GM19452 (cell line): ENCODE data around the gene MLLT3.

Experiments
- ATAC-seq: cut with Tn5 transposase; IDR thresholded peaks from one replicate; pipeline ENCODE4 v1.9.1; 2021; ENCODE audit not compliant: unreplicated experiment

The MLLT3 gene

GRCh38 chr9:20428976-20429375, 193.3 kb downstream of the MLLT3 start:
- no peak for ATAC-seq

- no peak for ATAC-seq
Measured at GRCh38 chr9:20427359-20427758, 194.9 kb downstream of the MLLT3 start.

GRCh38 chr9:20426019-20426418, 196.3 kb downstream of the MLLT3 start:
- peak; percentile 57 for ATAC-seq

- no peak for ATAC-seq
Measured at GRCh38 chr9:20419533-20419932, 202.8 kb downstream of the MLLT3 start.

GRCh38 chr9:20418485-20418884, 203.8 kb downstream of the MLLT3 start:
- ATAC-seq: no peak

- ATAC-seq: no peak
Measured at GRCh38 chr9:20417373-20418080, 204.8 kb downstream of the MLLT3 start.

- no peak for ATAC-seq
Measured at GRCh38 chr9:20414150-20414549, 208.1 kb downstream of the MLLT3 start.

- ATAC-seq: no peak
Measured at GRCh38 chr9:20409321-20410092, 212.8 kb downstream of the MLLT3 start.

- no peak for ATAC-seq
Measured at GRCh38 chr9:20408513-20408912, 213.8 kb downstream of the MLLT3 start.

GRCh38 chr9:20407013-20407412, 215.3 kb downstream of the MLLT3 start:
- ATAC-seq: no peak

GRCh38 chr9:20406344-20406743, 216.0 kb downstream of the MLLT3 start:
- ATAC-seq: no peak

GRCh38 chr9:20405616-20406015, 216.7 kb downstream of the MLLT3 start:
- ATAC-seq: no peak

- no peak for ATAC-seq
Measured at GRCh38 chr9:20405078-20405477, 217.2 kb downstream of the MLLT3 start.

GRCh38 chr9:20404192-20404813, 218.0 kb downstream of the MLLT3 start:
- ATAC-seq: no peak

GRCh38 chr9:20403346-20403745, 219.0 kb downstream of the MLLT3 start:
- no peak for ATAC-seq

- ATAC-seq: no peak
Measured at GRCh38 chr9:20402273-20402875, 219.9 kb downstream of the MLLT3 start.

- no peak for ATAC-seq
Measured at GRCh38 chr9:20398536-20399338, 223.6 kb downstream of the MLLT3 start.

GRCh38 chr9:20397348-20397747, 225.0 kb downstream of the MLLT3 start:
- no peak for ATAC-seq

- ATAC-seq: no peak
Measured at GRCh38 chr9:20396509-20396908, 225.8 kb downstream of the MLLT3 start.

- ATAC-seq: no peak
Measured at GRCh38 chr9:20395651-20396050, 226.6 kb downstream of the MLLT3 start.

- no peak for ATAC-seq
Measured at GRCh38 chr9:20394969-20395368, 227.3 kb downstream of the MLLT3 start.
